Activated CD4-positive, alpha-beta T cell treated with anti-CD3 and anti-CD28 coated beads for 4 hours (primary cell): ENCODE data around the gene SUMO1.

ENCODE experiments used
- DNase-seq, 2 donors: peaks; one replicate each; pipeline ENCODE4 v3.0.0-alpha.2; 2020

Gene SUMO1

GRCh38 chr2:202196727-202197126 lies 41.7 kb downstream of the SUMO1 start:
- DNase-seq: no peak

GRCh38 chr2:202194418-202194817 lies 44.0 kb downstream of the SUMO1 start:
- no peak for DNase-seq

- no peak for DNase-seq
Measured at GRCh38 chr2:202193881-202194353, 44.5 kb downstream of the SUMO1 start.

DNA sequence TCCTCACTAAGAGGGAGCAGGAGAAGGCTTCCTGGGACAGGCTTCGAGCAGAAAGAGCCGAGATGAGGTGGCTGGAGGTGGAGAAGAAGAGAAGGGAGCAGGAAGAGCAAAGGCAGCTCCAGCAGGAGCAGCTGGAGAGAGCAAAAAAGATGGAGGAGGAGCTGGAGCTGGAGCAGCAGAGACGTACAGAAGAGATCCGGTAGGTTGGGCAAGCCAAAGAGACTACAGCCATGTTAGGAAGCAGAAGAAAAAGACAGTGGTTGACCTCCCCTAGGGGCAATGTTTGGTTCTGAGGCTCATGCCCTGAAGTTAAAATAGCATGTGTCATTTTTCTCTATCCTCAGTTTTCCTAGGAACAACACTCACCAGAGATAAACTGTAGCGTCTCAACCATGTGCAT lies 45.1 kb downstream of the SUMO1 start:
- DNase-seq: no peak

DNA sequence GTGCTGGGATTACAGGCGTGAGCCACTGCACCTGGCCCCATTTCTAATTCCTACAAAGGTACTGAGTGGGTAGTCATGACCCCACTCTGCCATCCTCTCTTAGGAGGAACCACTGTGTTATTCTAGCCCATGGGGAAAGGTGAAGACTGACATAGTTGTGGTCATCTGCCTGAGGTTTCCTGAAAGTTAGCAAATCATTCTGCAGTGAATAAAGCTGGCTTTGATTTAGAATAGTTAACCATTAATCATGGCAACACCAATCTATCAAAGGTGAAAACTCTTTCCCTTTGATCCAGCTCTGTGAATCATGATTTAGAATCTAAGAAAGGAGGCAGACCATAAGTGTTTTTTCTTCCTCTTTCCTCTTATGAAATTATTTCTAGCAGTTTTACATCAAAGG lies 50.8 kb downstream of the SUMO1 start:
- no peak for DNase-seq

DNA sequence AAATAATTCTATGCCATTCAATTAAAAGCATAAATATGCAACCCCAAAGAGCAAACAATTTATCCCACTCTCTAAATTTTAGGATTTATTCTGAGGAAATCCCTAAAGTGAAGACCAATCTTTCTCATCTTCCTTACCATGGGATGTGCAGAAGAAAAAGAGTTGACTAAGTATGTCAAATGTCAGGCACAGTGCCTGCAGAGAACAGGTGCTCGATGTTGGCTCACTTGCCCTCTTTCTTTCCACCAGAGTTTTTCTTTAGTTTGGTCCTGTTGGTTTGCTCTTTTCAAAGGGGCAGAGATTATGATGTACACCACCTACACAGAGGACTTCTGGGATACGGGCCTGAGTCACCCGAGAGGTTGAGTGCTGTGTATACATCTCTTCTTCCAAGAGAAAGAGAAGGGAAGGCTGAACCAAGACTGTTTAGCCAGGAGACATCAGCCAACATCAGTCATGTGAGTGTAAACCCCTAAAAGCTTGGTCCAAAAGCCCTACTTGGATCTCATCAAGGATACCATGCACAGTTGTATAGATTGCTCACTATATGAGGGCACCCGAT lies 51.7 kb downstream of the SUMO1 start:
- no peak for DNase-seq

DNA sequence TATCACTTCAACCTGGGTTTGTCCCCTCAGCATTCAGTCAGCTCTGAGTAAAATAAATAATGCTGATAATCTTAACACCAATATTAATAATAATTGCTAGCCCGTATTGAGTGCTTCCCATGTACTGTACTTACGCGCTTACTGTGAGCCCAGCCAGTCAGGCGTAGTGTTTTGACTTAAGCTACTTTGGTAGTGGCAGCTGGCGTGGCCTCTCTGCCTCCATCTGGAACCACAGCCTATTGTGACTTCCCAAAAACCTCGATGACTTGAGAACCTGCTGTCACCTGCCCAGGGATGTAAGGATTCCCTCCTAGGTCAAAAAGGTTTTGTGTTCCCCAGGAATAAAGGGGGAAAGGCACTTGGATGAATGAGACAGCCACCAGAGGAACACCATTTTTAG lies 53.2 kb downstream of the SUMO1 start:
- DNase-seq: no peak

GRCh38 chr2:202184557-202184956 lies 53.8 kb downstream of the SUMO1 start:
- no peak for DNase-seq

- peak; percentile 36 to 65 for DNase-seq
Measured at GRCh38 chr2:202178346-202178958, 59.9 kb downstream of the SUMO1 start.

DNA sequence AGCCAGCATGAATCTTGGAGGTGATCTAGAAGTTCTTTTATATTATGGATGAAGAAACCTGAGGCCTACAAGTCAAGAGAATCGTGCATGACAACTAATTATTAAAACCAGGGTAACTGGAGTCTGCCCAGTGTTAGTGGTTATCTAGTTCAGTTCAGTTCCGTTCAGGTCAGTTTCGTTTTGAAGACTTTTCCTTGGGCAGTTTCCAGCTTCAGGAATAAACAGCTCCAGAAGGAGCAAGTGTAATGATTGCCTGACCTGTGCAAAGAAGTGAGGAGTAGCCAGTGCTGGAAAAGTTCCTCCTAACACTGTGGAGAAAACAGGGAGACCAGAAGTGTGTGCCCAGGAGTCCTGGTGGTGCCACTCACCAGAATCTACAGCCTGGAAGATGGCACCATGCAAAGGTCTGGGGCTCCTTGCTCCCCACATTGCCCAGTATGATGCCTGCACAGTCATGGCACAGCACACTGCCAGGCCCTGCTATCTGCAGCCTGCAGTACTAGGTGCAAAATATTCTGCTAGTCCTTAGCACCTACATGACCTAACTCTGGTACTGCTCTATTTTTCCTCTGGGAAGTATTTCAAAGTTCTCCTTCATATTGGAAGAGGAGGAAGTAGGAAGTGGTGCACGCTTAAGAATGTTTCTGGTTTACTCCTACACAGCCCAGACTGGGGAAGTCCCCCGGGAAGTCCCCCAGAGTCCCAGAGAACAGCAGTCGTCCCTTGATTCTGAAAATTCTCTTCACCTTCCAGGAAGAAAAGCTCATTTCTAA lies 65.8 kb downstream of the SUMO1 start:
- DNase-seq: peak; percentile 22 to 30

- DNase-seq: no peak
Measured at GRCh38 chr2:202171241-202171825, 67.1 kb downstream of the SUMO1 start.

- DNase-seq: no peak
Measured at GRCh38 chr2:202169832-202170424, 68.5 kb downstream of the SUMO1 start.

- DNase-seq: no peak
Measured at GRCh38 chr2:202169131-202169530, 69.3 kb downstream of the SUMO1 start.

DNA sequence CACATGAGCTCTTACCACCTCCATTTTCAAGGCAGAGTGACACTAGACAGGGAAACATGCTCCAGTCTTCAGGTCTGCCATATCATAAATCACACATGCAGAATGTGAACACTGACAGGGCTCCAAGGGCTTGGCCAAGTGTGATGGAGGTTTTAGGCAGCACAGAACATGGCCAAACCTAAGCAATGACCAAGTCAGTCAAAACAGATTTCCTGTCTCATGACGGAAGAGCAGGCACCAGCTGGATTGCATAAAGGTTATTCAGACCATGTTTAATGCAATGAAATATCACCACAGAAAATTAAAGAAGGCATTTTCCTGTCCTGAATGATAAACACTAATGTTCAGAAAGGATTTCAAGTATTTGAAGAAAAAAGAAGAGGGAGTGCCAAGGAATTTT lies 72.5 kb downstream of the SUMO1 start:
- DNase-seq: no peak

- DNase-seq: no peak
Measured at GRCh38 chr2:202165208-202165607, 73.2 kb downstream of the SUMO1 start.

- no peak for DNase-seq
Measured at GRCh38 chr2:202164411-202164810, 74.0 kb downstream of the SUMO1 start.

- no peak for DNase-seq
Measured at GRCh38 chr2:202161151-202161835, 77.1 kb downstream of the SUMO1 start.

- no peak for DNase-seq
Measured at GRCh38 chr2:202158796-202159195, 79.6 kb downstream of the SUMO1 start.

- DNase-seq: no peak
Measured at GRCh38 chr2:202157211-202157990, 81.0 kb downstream of the SUMO1 start.
